ENCODE data around the gene CLTCL1. TPM values are rescaled to one million over a fixed set of nuclear protein-coding genes. Genes with fewer than 3 reads are reported as not detected.

CLTCL1 gene
- total RNA-seq, 1 experiment from 2014 or later, result 7.1 TPM

GRCh38 chr22:19207884-19208283, 83.6 kb downstream of the CLTCL1 start:
- Histone ChIP-seq H3K9me2 (ENCODE audit: insufficient read depth) (no peaks in the 10 kb centered on the region), H3K9ac (ENCODE audit: low read length) (no peak overlapping the region), H4K20me1 (ENCODE audit: insufficient read depth) (no peaks in the 10 kb centered on the region), H3K4me3 (replicated peaks in 1 of 2; ENCODE audit: low read depth in 1 of 2, low read length in 2 of 2) (no peak overlapping the region), H3K27me3 (ENCODE audit: insufficient read depth, low read length) (no peaks in the 10 kb centered on the region), H3K36me3 (ENCODE audit: control insufficient read depth in 1 of 2, insufficient read depth in 2 of 2, low read length in 2 of 2) (no peaks in the 10 kb centered on the region; a peak in 1 of 4 replicates), H3K4me2 (ENCODE audit: low read length) (no peak overlapping the region), H3K9me3 (ENCODE audit: control insufficient read depth in 1 of 2, insufficient read depth in 1 of 2, low read depth in 1 of 2, low read length in 2 of 2) (no peaks in the 10 kb centered on the region), H3K27ac (ENCODE audit: low read depth, low read length) (no peak overlapping the region), H3K79me2 (ENCODE audit: insufficient read depth, low read length) (no peaks in the 10 kb centered on the region), H2AFZ (ENCODE audit: low read depth, low read length, poor library complexity, severe bottlenecking) (no peak overlapping the region), H3K4me1 (ENCODE audit: control insufficient read depth in 1 of 2, insufficient read depth in 2 of 2, low read length in 2 of 2) (no peaks in the 10 kb centered on the region)
- DNase-seq (ENCODE audit: low read depth, low spot score) (no peak), ATAC-seq (no peak)
- POLR2A ChIA-PET, result no interaction called here
- TF ChIP-seq TCF7L2 (IDR thresholded peaks at IDR 0.05; ENCODE audit: borderline replicate concordance, extremely low read depth, insufficient read depth, insufficient read length), result no peak
- no peak for TF ChIP-seq SRF (IDR thresholded peaks at IDR 0.05; ENCODE audit: low read depth)
- no peak for TF ChIP-seq ATF3 (IDR thresholded peaks at IDR 0.05)
- TF ChIP-seq RAD21 (IDR thresholded peaks at IDR 0.05; ENCODE audit: low read depth), result no peak
- no peak for TF ChIP-seq CTCF (IDR thresholded peaks at IDR 0.05 in 2 of 3, conservative IDR thresholded peaks at IDR 0.05 in 1 of 3; ENCODE audit: borderline replicate concordance in 1 of 3, insufficient read depth in 1 of 3, low read depth in 2 of 3, low read length in 2 of 3)
- no peak for TF ChIP-seq MAX (IDR thresholded peaks at IDR 0.05)
- TF ChIP-seq CBX3 (IDR thresholded peaks at IDR 0.05; ENCODE audit: low read depth), result no peak
- TF ChIP-seq EZH2phosphoT487 (IDR thresholded peaks at IDR 0.05; ENCODE audit: borderline replicate concordance), result no peak
- no peak for TF ChIP-seq SIN3A (IDR thresholded peaks at IDR 0.05; ENCODE audit: low read depth)
- no peak for TF ChIP-seq CEBPB (IDR thresholded peaks at IDR 0.05; ENCODE audit: low read depth)
- no peak for TF ChIP-seq ZBTB33 (IDR thresholded peaks at IDR 0.05; ENCODE audit: extremely low read depth, insufficient replicate concordance, low read length)
- no peak for TF ChIP-seq EGR1 (IDR thresholded peaks at IDR 0.05; ENCODE audit: low read depth)
- no peak for TF ChIP-seq YY1 (IDR thresholded peaks at IDR 0.05; ENCODE audit: extremely low read depth, insufficient replicate concordance, low read depth, low read length)
- no peak for TF ChIP-seq SP1 (IDR thresholded peaks at IDR 0.05; ENCODE audit: low read depth)
- no peak for TF ChIP-seq ZNF274 (IDR thresholded peaks at IDR 0.05; ENCODE audit: low read depth, low read length)
- TF ChIP-seq ZFX (IDR thresholded peaks at IDR 0.05), result no peak
- TF ChIP-seq REST (IDR thresholded peaks at IDR 0.05; ENCODE audit: low read depth), result no peak
- TF ChIP-seq POLR2A (IDR thresholded peaks at IDR 0.05; ENCODE audit: borderline replicate concordance, extremely low read depth, insufficient read depth, insufficient read length), result no peak
- intact Hi-C loops (cut with micrococcal nuclease), result no loop called here
- CTCF ChIA-PET, result no interaction called here
- no TSS peak for BruUV-seq (replicated peaks)
- RAD21 ChIA-PET (ENCODE audit: low non-redundant PET in 1 of 2, low total read pairs in 2 of 2, uncharacterized antibody in 2 of 2, unreplicated experiment in 2 of 2), result no interaction called here
